ENCODE data around the gene CD7. TPM values are rescaled to one million over a fixed set of nuclear protein-coding genes. Genes with fewer than 3 reads are reported as not detected.

CD7 gene
- total and polyA plus RNA-seq, 9 of the 15 experiments (the other 6 are each of a cell fraction or from before 2014, with no cell fraction given): 0.21 to 0.35 TPM; not detected in 7

- TF ChIP-seq HDAC3 (IDR thresholded peaks at IDR 0.05; ENCODE audit: borderline replicate concordance, partially characterized antibody): no peak
- TF ChIP-seq, protein P1, sequence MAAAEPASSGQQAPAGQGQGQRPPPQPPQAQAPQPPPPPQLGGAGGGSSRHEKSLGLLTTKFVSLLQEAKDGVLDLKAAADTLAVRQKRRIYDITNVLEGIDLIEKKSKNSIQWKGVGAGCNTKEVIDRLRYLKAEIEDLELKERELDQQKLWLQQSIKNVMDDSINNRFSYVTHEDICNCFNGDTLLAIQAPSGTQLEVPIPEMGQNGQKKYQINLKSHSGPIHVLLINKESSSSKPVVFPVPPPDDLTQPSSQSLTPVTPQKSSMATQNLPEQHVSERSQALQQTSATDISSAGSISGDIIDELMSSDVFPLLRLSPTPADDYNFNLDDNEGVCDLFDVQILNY (CRISPR knock-in tag; IDR thresholded peaks at IDR 0.05): no peak
- TF ChIP-seq, protein P2, sequence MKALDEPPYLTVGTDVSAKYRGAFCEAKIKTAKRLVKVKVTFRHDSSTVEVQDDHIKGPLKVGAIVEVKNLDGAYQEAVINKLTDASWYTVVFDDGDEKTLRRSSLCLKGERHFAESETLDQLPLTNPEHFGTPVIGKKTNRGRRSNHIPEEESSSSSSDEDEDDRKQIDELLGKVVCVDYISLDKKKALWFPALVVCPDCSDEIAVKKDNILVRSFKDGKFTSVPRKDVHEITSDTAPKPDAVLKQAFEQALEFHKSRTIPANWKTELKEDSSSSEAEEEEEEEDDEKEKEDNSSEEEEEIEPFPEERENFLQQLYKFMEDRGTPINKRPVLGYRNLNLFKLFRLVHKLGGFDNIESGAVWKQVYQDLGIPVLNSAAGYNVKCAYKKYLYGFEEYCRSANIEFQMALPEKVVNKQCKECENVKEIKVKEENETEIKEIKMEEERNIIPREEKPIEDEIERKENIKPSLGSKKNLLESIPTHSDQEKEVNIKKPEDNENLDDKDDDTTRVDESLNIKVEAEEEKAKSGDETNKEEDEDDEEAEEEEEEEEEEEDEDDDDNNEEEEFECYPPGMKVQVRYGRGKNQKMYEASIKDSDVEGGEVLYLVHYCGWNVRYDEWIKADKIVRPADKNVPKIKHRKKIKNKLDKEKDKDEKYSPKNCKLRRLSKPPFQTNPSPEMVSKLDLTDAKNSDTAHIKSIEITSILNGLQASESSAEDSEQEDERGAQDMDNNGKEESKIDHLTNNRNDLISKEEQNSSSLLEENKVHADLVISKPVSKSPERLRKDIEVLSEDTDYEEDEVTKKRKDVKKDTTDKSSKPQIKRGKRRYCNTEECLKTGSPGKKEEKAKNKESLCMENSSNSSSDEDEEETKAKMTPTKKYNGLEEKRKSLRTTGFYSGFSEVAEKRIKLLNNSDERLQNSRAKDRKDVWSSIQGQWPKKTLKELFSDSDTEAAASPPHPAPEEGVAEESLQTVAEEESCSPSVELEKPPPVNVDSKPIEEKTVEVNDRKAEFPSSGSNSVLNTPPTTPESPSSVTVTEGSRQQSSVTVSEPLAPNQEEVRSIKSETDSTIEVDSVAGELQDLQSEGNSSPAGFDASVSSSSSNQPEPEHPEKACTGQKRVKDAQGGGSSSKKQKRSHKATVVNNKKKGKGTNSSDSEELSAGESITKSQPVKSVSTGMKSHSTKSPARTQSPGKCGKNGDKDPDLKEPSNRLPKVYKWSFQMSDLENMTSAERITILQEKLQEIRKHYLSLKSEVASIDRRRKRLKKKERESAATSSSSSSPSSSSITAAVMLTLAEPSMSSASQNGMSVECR (CRISPR knock-in tag; IDR thresholded peaks at IDR 0.05): 0 out of 2 replicates have a peak, but pooled peaks have one; percentile 23
- TF ChIP-seq, protein P3, sequence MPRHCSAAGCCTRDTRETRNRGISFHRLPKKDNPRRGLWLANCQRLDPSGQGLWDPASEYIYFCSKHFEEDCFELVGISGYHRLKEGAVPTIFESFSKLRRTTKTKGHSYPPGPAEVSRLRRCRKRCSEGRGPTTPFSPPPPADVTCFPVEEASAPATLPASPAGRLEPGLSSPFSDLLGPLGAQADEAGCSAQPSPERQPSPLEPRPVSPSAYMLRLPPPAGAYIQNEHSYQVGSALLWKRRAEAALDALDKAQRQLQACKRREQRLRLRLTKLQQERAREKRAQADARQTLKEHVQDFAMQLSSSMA (CRISPR knock-in tag; IDR thresholded peaks at IDR 0.05): no peak
- TF ChIP-seq ZBTB33 (CRISPR knock-in tag; IDR thresholded peaks at IDR 0.05): no peak
- TF ChIP-seq RBM22 (IDR thresholded peaks at IDR 0.05; ENCODE audit: low read depth, low read length, poor library complexity, severe bottlenecking): no peak
- TF ChIP-seq BHLHE40 (IDR thresholded peaks at IDR 0.05; ENCODE audit: low read length): peak; percentile 73
- no peak for TF ChIP-seq ZNF3 (CRISPR knock-in tag; IDR thresholded peaks at IDR 0.05)
- TF ChIP-seq MYNN (IDR thresholded peaks at IDR 0.05): no peak
- TF ChIP-seq MYNN (CRISPR knock-in tag; IDR thresholded peaks at IDR 0.05): no peak
- TF ChIP-seq, protein P4, sequence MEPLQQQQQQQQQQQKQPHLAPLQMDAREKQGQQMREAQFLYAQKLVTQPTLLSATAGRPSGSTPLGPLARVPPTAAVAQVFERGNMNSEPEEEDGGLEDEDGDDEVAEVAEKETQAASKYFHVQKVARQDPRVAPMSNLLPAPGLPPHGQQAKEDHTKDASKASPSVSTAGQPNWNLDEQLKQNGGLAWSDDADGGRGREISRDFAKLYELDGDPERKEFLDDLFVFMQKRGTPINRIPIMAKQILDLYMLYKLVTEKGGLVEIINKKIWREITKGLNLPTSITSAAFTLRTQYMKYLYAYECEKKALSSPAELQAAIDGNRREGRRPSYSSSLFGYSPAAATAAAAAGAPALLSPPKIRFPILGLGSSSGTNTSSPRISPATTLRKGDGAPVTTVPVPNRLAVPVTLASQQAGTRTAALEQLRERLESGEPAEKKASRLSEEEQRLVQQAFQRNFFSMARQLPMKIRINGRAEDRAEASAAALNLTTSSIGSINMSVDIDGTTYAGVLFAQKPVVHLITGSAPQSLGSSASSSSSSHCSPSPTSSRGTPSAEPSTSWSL (CRISPR knock-in tag; IDR thresholded peaks at IDR 0.05; ENCODE audit: borderline replicate concordance): no peak
- no peak for TF ChIP-seq KDM1A (IDR thresholded peaks at IDR 0.05)
- TF ChIP-seq U2AF1 (optimal IDR thresholded peaks at IDR 0.05; ENCODE audit: low read depth, low read length): no peak
- TF ChIP-seq NR2C1 (IDR thresholded peaks at IDR 0.05): no peak
- TF ChIP-seq NR2C1 (tag; IDR thresholded peaks at IDR 0.05): no peak
- peak; percentile 65; the same call in 1 of the 2 replicates for TF ChIP-seq KAT7 (CRISPR knock-in tag; IDR thresholded peaks at IDR 0.05; ENCODE audit: borderline replicate concordance)
- TF ChIP-seq, protein P5, sequence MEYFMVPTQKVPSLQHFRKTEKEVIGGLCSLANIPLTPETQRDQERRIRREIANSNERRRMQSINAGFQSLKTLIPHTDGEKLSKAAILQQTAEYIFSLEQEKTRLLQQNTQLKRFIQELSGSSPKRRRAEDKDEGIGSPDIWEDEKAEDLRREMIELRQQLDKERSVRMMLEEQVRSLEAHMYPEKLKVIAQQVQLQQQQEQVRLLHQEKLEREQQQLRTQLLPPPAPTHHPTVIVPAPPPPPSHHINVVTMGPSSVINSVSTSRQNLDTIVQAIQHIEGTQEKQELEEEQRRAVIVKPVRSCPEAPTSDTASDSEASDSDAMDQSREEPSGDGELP (CRISPR knock-in tag; IDR thresholded peaks at IDR 0.05; ENCODE audit: borderline replicate concordance): peak; percentile 19; the same call in 1 of the 2 replicates
Measured at GRCh38 chr17:82334622-82335394, 17.4 kb upstream of the CD7 start (continued).

Data from K562 (cell line).